ENCODE results near the gene CBLB.
A peak's percentile ranks its signal among the peaks of the same experiment; 100 is the strongest.

The CBLB gene

DNA sequence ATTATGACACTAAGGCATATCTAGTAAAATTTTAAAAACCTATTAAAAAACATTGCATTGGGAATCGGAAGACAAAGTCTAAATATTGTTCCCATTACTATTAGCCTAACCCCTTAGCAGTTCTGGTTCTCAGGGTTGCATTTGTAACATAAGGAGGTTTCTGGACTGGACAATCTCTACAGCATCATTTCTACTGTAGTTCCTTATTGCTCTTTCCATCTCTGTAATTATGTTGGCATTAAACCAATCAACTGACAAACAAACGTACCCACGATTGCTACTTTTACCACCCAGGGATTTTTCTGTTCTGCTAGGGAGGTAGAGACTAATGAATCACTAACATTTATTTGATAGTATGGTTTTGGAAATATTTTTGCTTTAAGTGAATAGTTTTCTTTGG is 190.8 kb downstream of the CBLB start:
- H3K9me3 ChIP-seq (ENCODE audit: control insufficient read depth, low read length): no peaks in the 10 kb centered on the region
- no peaks in the 10 kb centered on the region for H3K4me1 ChIP-seq (ENCODE audit: control insufficient read depth, insufficient read depth, low read length)
- peaks cover 93% of the 10 kb centered on the region for H3K36me3 ChIP-seq (ENCODE audit: control insufficient read depth, insufficient read depth, low read length, severe bottlenecking)
- H3K27me3 ChIP-seq (replicated peaks; ENCODE audit: control insufficient read depth, insufficient read depth, low read length): no peaks in the 10 kb centered on the region
- no peak for DNase-seq (ENCODE audit: low read depth)
- no peak overlapping the region for H3K9ac ChIP-seq (ENCODE audit: low read length)
- no peak overlapping the region for H3K4me3 ChIP-seq (ENCODE audit: low read length)

DNA sequence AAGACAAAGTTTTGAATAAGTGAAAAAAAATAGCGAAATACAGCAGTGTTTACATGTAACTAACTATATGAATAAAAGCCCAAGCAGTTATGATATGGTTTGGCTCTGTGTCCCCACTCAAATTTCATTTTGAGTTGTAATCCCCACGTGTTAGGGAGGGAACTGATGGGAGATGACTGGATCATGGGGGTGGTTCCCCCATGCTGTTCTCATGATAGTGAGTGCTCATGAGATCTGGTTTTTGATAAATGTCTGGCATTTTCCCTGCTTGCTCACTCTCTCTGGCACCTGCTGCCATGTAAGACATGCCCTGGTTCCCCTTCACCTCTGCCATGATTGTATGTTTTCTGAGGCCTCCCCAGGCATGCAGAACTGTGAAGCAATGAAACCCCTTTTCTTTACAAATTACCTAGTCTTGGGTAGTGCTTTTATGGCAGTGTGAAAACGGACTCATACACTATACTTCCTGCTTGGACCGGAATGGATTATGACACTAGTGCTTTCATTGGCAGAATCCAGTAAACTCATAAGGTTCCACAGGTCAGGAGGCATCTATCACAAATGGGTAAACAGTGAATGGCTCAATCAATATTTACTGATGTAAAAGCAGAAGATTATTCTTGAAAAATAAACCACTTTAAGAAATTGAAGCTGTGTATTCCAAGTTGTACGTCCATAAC is 192.1 kb downstream of the CBLB start:
- Histone ChIP-seq H3K4me3 (ENCODE audit: low read length) (no peak overlapping the region), H3K36me3 (ENCODE audit: control insufficient read depth, insufficient read depth, low read length, severe bottlenecking) (peaks cover 94% of the 10 kb centered on the region)
- no peak for DNase-seq (ENCODE audit: low read depth)

DNA sequence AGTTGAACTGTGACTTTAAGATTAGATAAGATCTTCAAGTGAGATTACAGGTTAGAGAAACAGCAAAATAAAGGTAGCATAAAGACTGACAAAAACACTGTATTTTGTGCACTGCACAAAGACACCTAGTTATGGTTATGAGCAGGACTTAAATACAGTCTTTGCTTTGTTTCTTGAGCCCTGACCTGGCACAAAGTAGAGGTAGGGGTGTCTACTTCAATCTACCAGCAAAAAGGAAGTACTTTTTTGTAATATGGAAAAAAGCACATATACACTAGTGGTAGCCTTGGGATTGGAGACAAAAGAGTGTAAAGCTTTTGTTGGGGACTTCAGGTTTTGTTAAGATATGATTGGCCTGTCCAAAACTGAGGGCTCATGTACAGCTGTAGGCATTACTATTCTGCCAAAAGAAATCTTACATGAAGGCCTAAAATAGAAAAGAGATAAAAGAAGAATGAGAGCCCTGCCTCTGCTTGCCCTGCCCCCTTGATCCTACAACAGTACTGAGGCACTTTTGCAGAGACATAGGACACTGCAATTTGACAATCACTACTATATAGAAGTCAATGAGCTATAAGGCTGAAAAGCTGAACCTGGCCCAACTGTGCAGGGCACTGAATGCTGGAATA is 194.3 kb downstream of the CBLB start:
- Histone ChIP-seq H3K36me3 (ENCODE audit: control insufficient read depth, insufficient read depth, low read length, severe bottlenecking) (peaks cover 93% of the 10 kb centered on the region), H3K9ac (ENCODE audit: low read length) (no peak overlapping the region), H3K4me1 (ENCODE audit: control insufficient read depth, insufficient read depth, low read length) (no peaks in the 10 kb centered on the region), H3K4me3 (ENCODE audit: low read length) (no peak overlapping the region), H3K9me3 (ENCODE audit: control insufficient read depth, low read length) (no peaks in the 10 kb centered on the region), H3K27me3 (replicated peaks; ENCODE audit: control insufficient read depth, insufficient read depth, low read length) (no peaks in the 10 kb centered on the region)
- DNase-seq (ENCODE audit: low read depth): no peak

More for the DNA sequence above, 192.1 kb downstream of the CBLB start:
- no peak overlapping the region for H3K9ac ChIP-seq (ENCODE audit: low read length)
- no peaks in the 10 kb centered on the region for H3K27me3 ChIP-seq (replicated peaks; ENCODE audit: control insufficient read depth, insufficient read depth, low read length)
- no peaks in the 10 kb centered on the region for H3K9me3 ChIP-seq (ENCODE audit: control insufficient read depth, low read length)
- H3K4me1 ChIP-seq (ENCODE audit: control insufficient read depth, insufficient read depth, low read length): no peaks in the 10 kb centered on the region

DNA sequence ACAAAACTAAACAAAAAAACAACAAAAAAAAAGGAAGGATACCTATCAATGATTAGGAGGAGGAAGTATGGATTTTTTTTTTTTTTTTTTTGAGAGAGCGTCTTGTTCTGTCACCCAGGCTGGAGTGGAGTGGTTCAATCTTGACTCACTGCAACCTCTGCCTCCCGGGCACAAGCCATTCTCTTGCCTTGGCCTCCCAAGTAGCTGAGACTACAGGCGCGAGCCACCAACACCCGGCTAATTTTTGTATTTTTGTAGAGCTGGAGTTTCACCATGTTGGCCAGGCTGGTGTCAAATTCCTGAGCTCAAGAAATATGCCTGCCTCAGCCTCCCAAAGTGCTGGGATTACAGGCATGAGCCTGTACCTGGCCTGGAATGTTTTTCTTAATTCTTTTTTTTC is 195.8 kb downstream of the CBLB start:
- H3K9me3 ChIP-seq (ENCODE audit: control insufficient read depth, low read length): no peaks in the 10 kb centered on the region
- DNase-seq (ENCODE audit: low read depth): no peak
- no peak overlapping the region for H3K4me3 ChIP-seq (ENCODE audit: low read length)
- H3K27me3 ChIP-seq (replicated peaks; ENCODE audit: control insufficient read depth, insufficient read depth, low read length): no peaks in the 10 kb centered on the region
- peaks cover 94% of the 10 kb centered on the region for H3K36me3 ChIP-seq (ENCODE audit: control insufficient read depth, insufficient read depth, low read length, severe bottlenecking)
- no peak overlapping the region for H3K9ac ChIP-seq (ENCODE audit: low read length)
- no peaks in the 10 kb centered on the region for H3K4me1 ChIP-seq (ENCODE audit: control insufficient read depth, insufficient read depth, low read length)

DNA sequence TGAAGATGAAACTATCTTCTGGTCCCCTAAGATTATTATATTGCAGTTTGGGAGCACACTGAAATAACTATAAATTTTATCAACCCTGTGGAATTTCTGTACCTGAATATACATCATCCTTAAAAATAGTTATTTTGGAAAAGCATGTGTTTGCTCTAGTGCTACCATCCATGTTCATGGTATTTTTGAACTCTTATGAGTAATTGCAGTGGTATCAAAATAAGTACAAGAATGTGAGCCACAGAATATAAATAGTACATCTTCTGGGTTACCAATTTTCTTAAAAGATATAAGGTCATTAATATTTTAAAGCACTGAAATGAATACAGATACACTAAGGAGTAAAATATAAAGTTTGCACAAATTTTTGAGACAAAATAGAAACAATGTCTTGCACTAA is 206.5 kb downstream of the CBLB start:
- DNase-seq (ENCODE audit: low read depth): peak; percentile 44
- Histone ChIP-seq H3K27me3 (replicated peaks; ENCODE audit: control insufficient read depth, insufficient read depth, low read length) (no peaks in the 10 kb centered on the region), H3K4me3 (ENCODE audit: low read length) (no peak overlapping the region), H3K9ac (ENCODE audit: low read length) (peak overlapping the region; percentile 5), H3K9me3 (ENCODE audit: control insufficient read depth, low read length) (no peaks in the 10 kb centered on the region), H3K4me1 (ENCODE audit: control insufficient read depth, insufficient read depth, low read length) (peaks cover 21% of the 10 kb centered on the region), H3K36me3 (ENCODE audit: control insufficient read depth, insufficient read depth, low read length, severe bottlenecking) (peaks cover 78% of the 10 kb centered on the region)

DNA sequence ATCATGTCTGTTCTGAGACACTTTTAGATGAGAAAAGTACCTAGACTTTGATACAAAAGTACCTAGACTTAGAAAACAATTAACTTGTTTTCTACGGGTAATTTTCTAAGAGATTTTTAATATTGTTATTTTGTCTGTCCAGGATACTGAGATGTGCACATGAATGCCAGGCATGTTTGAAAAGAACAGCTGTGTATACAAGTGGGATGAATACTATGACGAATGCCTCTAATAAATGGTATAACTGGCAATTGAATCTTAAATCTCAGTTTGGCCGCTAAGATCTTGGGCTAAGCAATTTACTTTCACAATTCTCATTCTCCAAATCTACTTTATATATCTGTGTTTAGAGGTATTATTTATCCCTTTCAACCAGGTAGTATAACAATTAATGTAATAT is 207.4 kb downstream of the CBLB start:
- H3K4me1 ChIP-seq (ENCODE audit: control insufficient read depth, insufficient read depth, low read length): peaks cover 29% of the 10 kb centered on the region
- peaks cover 70% of the 10 kb centered on the region for H3K36me3 ChIP-seq (ENCODE audit: control insufficient read depth, insufficient read depth, low read length, severe bottlenecking)
- no peak overlapping the region for H3K4me3 ChIP-seq (ENCODE audit: low read length)
- no peak overlapping the region for H3K9ac ChIP-seq (ENCODE audit: low read length)
- H3K9me3 ChIP-seq (ENCODE audit: control insufficient read depth, low read length): no peaks in the 10 kb centered on the region
- no peaks in the 10 kb centered on the region for H3K27me3 ChIP-seq (replicated peaks; ENCODE audit: control insufficient read depth, insufficient read depth, low read length)
- DNase-seq (ENCODE audit: low read depth): no peak

DNA sequence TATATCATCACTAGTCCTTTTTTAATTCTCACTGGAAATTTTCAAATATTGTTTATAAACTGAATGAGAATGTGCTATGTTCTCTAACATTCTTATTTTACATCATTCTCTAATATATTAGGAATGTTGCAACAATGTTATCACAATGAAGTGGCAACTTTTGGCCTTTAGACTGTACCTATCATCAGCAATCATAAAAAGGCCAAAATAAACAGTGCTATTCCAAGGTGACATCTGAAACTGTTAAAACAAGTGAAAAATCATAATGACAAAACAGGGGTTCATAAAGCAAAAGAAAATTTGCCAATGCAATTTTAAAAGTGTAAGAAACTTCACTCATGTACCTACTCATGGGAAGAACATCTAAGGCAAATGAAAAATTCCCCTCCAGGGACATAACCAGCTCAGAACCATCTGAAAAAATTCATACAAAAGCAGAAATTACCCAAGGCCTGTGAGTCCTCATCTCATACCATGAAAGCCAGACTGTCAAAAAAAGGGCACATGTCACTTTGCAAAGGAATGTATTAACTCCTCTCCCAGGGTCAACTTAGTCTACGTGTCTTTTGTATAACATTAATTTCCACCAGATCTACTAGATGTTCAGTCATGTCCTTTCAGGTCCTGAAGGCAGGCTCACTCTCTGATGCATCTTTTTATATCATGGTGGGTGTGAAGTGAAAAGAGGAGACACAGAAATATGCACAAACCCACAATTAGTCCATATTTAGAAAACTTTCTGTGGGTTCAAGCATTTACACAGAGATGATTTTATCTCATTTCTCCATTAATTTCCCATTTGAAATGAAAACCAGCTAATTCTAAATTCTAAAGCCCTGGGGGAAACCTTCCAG is 211.9 kb downstream of the CBLB start:
- H3K27me3 ChIP-seq (replicated peaks; ENCODE audit: control insufficient read depth, insufficient read depth, low read length): no peaks in the 10 kb centered on the region
- H3K36me3 ChIP-seq (ENCODE audit: control insufficient read depth, insufficient read depth, low read length, severe bottlenecking): peaks cover 46% of the 10 kb centered on the region
- peak; percentile 25 for DNase-seq (ENCODE audit: low read depth)
- no peak overlapping the region for H3K9ac ChIP-seq (ENCODE audit: low read length)
- peaks cover 24% of the 10 kb centered on the region for H3K4me1 ChIP-seq (ENCODE audit: control insufficient read depth, insufficient read depth, low read length)
- no peak overlapping the region for H3K4me3 ChIP-seq (ENCODE audit: low read length)
- H3K9me3 ChIP-seq (ENCODE audit: control insufficient read depth, low read length): no peaks in the 10 kb centered on the region

DNA sequence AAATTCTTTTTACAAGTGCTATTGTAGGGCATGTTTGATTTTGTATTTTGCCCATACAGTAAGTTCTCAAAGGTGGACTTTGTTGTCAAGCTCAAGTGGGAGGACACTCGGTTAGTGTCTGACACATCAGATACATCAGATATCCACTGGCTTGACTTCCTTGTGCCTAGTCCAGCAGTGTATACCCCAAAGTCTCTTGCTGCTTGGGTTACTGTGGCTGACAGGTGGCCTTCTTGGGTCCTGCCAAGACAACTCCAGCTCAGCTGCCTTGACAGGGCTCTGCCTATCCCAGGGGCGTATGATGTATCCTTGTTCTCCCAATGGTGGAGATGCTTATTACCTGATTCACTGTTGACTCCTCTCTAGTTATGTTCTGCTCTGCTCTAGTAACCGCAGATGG is 214.9 kb downstream of the CBLB start:
- Histone ChIP-seq H3K9ac (ENCODE audit: low read length) (no peak overlapping the region), H3K27me3 (replicated peaks; ENCODE audit: control insufficient read depth, insufficient read depth, low read length) (no peaks in the 10 kb centered on the region), H3K36me3 (ENCODE audit: control insufficient read depth, insufficient read depth, low read length, severe bottlenecking) (peaks cover 16% of the 10 kb centered on the region)

DNA sequence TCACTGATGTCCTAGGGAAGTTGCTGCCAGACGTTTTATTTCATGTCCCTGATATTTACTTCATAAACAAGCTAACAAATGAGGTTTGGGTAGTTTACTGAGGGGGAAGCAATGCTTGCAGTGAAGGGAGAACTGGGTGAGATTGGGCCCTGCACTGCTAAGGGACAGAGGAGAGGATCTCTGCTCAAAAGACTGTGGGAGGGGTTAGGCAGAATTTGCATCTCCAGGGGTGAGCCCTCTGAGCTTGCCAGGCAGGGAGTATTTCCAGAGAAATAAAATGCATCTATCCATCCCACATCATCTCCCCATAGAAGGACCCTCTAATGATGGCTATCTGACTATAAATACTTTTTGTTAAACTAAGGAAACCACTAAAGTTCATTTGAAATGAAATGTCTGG is 215.6 kb downstream of the CBLB start:
- Histone ChIP-seq H3K4me1 (ENCODE audit: control insufficient read depth, insufficient read depth, low read length) (peaks cover 21% of the 10 kb centered on the region), H3K27me3 (replicated peaks; ENCODE audit: control insufficient read depth, insufficient read depth, low read length) (no peaks in the 10 kb centered on the region), H3K36me3 (ENCODE audit: control insufficient read depth, insufficient read depth, low read length, severe bottlenecking) (peaks cover 9% of the 10 kb centered on the region), H3K9ac (ENCODE audit: low read length) (no peak overlapping the region), H3K9me3 (ENCODE audit: control insufficient read depth, low read length) (no peaks in the 10 kb centered on the region), H3K4me3 (ENCODE audit: low read length) (no peak overlapping the region)
- DNase-seq (ENCODE audit: low read depth): no peak

More for the DNA sequence above, 214.9 kb downstream of the CBLB start:
- no peak overlapping the region for H3K4me3 ChIP-seq (ENCODE audit: low read length)
- no peaks in the 10 kb centered on the region for H3K9me3 ChIP-seq (ENCODE audit: control insufficient read depth, low read length)
- DNase-seq (ENCODE audit: low read depth): no peak
- H3K4me1 ChIP-seq (ENCODE audit: control insufficient read depth, insufficient read depth, low read length): peaks cover 21% of the 10 kb centered on the region

DNA sequence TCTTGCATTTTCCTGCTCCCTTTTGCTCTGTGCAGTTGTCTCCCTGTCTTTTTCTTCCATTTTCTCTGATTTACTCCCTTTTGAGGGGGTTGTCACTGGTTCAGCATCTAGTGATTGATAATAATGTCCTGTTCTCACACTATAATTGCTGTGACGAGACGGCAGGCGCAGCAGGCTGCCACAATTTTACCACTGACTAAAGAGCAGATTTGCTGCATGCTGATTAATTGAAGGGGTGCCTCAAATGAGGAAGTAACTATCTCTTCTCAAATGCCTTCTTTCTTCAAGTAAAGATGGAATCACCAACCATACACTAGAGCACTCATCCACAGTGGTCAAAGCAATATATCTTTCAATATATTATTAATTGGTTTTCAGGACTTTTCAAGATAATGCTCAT is 219.3 kb downstream of the CBLB start:
- Histone ChIP-seq H3K27me3 (replicated peaks; ENCODE audit: control insufficient read depth, insufficient read depth, low read length) (no peaks in the 10 kb centered on the region), H3K36me3 (ENCODE audit: control insufficient read depth, insufficient read depth, low read length, severe bottlenecking) (no peaks in the 10 kb centered on the region), H3K4me1 (ENCODE audit: control insufficient read depth, insufficient read depth, low read length) (peaks cover 11% of the 10 kb centered on the region), H3K9ac (ENCODE audit: low read length) (no peak overlapping the region), H3K9me3 (ENCODE audit: control insufficient read depth, low read length) (no peaks in the 10 kb centered on the region), H3K4me3 (ENCODE audit: low read length) (no peak overlapping the region)
- no peak for DNase-seq (ENCODE audit: low read depth)

DNA sequence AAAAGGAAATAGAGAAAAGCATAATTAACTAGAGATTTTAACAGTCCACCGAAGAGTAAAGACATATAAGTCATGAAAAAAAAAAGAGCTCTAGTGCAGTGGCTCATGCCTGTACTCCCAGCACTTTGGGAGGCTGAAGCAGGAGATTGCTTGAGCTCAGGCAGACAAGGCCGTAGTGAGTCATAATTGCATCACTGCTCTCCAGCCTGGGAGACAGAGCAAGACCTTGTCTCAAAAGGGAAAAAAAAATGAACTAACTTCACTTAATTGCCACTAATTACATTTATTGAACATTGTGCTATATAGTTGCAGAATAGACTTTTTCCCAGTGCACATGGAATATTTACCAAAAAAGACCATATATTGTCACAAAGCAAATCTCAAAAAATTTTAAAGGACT is 221.8 kb downstream of the CBLB start:
- no peaks in the 10 kb centered on the region for H3K27me3 ChIP-seq (replicated peaks; ENCODE audit: control insufficient read depth, insufficient read depth, low read length)
- H3K9me3 ChIP-seq (ENCODE audit: control insufficient read depth, low read length): peaks cover 4% of the 10 kb centered on the region
- DNase-seq (ENCODE audit: low read depth): peak; percentile 90
- peaks cover 11% of the 10 kb centered on the region for H3K4me1 ChIP-seq (ENCODE audit: control insufficient read depth, insufficient read depth, low read length)
- H3K9ac ChIP-seq (ENCODE audit: low read length): no peak overlapping the region
- H3K4me3 ChIP-seq (ENCODE audit: low read length): no peak overlapping the region
- H3K36me3 ChIP-seq (ENCODE audit: control insufficient read depth, insufficient read depth, low read length, severe bottlenecking): no peaks in the 10 kb centered on the region

Data from adipocyte (in vitro differentiated cells).